ACC112 (cell line): ENCODE data around the gene PRSS2.
"Not testable (repeated sequence)": the region's sequence is repeated elsewhere in the genome, so short reads cannot be mapped to it uniquely, and the experiment has no call there.

ENCODE experiments used
- H2AFZ ChIP-seq: fragments of 200-600 bp; sonication (generic); one replicate; pipeline ENCODE4 v1.6.0; 2017; ENCODE audit warnings: antibody characterized with exemption, low read length; ENCODE audit not compliant: unreplicated experiment
- H3K27ac ChIP-seq: fragments of 200-600 bp; sonication (generic); 2 replicates; pipeline ENCODE4 v1.5.1; 2014; ENCODE audit warnings: low read depth, mild to moderate bottlenecking, antibody characterized with exemption, low read length, moderate library complexity
- H3K27me3 ChIP-seq: fragments of 200-600 bp; sonication (generic); 2 replicates; pipeline ENCODE4 v1.6.1; 2014; ENCODE audit warnings: mild to moderate bottlenecking, antibody characterized with exemption, low read length, moderate library complexity, mixed read lengths; ENCODE audit not compliant: insufficient read depth
- H3K36me3 ChIP-seq: fragments of 200-600 bp; sonication (generic); 2 replicates; pipeline ENCODE4 v1.6.1; 2016; ENCODE audit warnings: mild to moderate bottlenecking, antibody characterized with exemption, low read length, moderate library complexity, mixed read lengths; ENCODE audit not compliant: insufficient read depth
- H3K4me1 ChIP-seq: fragments of 200-600 bp; sonication (generic); one replicate; pipeline ENCODE4 v1.6.1; 2016; ENCODE audit warnings: low read length, mixed read lengths; ENCODE audit not compliant: insufficient read depth, unreplicated experiment, control insufficient read depth
- H3K4me3 ChIP-seq: fragments of 200-600 bp; sonication (generic); 2 replicates; pipeline ENCODE4 v1.5.1; 2014; ENCODE audit warnings: mild to moderate bottlenecking, low read depth, low read length
- H3K79me2 ChIP-seq: fragments of 200-600 bp; sonication (generic); one replicate; pipeline ENCODE4 v1.6.0; 2016; ENCODE audit warnings: low read length; ENCODE audit not compliant: control insufficient read depth, unreplicated experiment, insufficient read depth

The PRSS2 gene

GRCh38 chr7:142760071-142760642, 10.6 kb upstream of the PRSS2 start:
- Histone ChIP-seq H3K4me3 (no peak overlapping the region), H3K36me3 (no peaks in the 10 kb centered on the region), H3K79me2 (no peaks in the 10 kb centered on the region), H3K27ac (no peak overlapping the region), H3K27me3 (peaks cover 64% of the 10 kb centered on the region), H3K4me1 (no peaks in the 10 kb centered on the region), H2AFZ (no peak overlapping the region)

- H3K4me1 ChIP-seq, H3K36me3 ChIP-seq, H3K4me3 ChIP-seq, H3K27ac ChIP-seq, H3K79me2 ChIP-seq, H2AFZ ChIP-seq: not testable (repeated sequence)
- peaks cover 60% of the 10 kb centered on the region for H3K27me3 ChIP-seq
These were observed 9.2 kb upstream of the PRSS2 start for GRCh38 chr7:142761606-142762005.

- no peaks in the 10 kb centered on the region for H3K79me2 ChIP-seq
- peaks cover 64% of the 10 kb centered on the region for H3K27me3 ChIP-seq
- H3K4me3 ChIP-seq, result no peak overlapping the region
- no peak overlapping the region for H3K27ac ChIP-seq
- no peaks in the 10 kb centered on the region for H3K4me1 ChIP-seq
- H3K36me3 ChIP-seq, result no peaks in the 10 kb centered on the region
- no peak overlapping the region for H2AFZ ChIP-seq
These were observed 8.7 kb upstream of the PRSS2 start for GRCh38 chr7:142762104-142762503.

- Histone ChIP-seq H3K27me3 (peaks cover 57% of the 10 kb centered on the region), H3K4me3 (no peak overlapping the region)
These were observed 3.3 kb upstream of the PRSS2 start for GRCh38 chr7:142767451-142767850.

GRCh38 chr7:142767861-142768260, 2.9 kb upstream of the PRSS2 start:
- H3K36me3 ChIP-seq, result no peaks in the 10 kb centered on the region
- no peak overlapping the region for H3K27ac ChIP-seq
- H2AFZ ChIP-seq, result no peak overlapping the region
- no peaks in the 10 kb centered on the region for H3K79me2 ChIP-seq
- no peak overlapping the region for H3K4me3 ChIP-seq
- H3K4me1 ChIP-seq, result no peaks in the 10 kb centered on the region
- H3K27me3 ChIP-seq, result peaks cover 56% of the 10 kb centered on the region

More at GRCh38 chr7:142767451-142767850, 3.3 kb upstream of the PRSS2 start:
- no peaks in the 10 kb centered on the region for H3K36me3 ChIP-seq
- no peaks in the 10 kb centered on the region for H3K4me1 ChIP-seq
- no peak overlapping the region for H2AFZ ChIP-seq
- no peak overlapping the region for H3K27ac ChIP-seq
- no peaks in the 10 kb centered on the region for H3K79me2 ChIP-seq

- H2AFZ ChIP-seq, H3K4me3 ChIP-seq, H3K79me2 ChIP-seq, H3K36me3 ChIP-seq, H3K27ac ChIP-seq, H3K4me1 ChIP-seq: not testable (repeated sequence)
- peaks cover 59% of the 10 kb centered on the region for H3K27me3 ChIP-seq
These were observed 1.9 kb upstream of the PRSS2 start for GRCh38 chr7:142768885-142769284.

GRCh38 chr7:142771353-142771723, 568 bp downstream of the PRSS2 start:
- Histone ChIP-seq H3K27ac (no peak overlapping the region), H3K27me3 (peaks cover 52% of the 10 kb centered on the region), H3K4me3 (no peak overlapping the region), H3K36me3 (no peaks in the 10 kb centered on the region), H3K4me1 (peaks cover 6% of the 10 kb centered on the region), H3K79me2 (no peaks in the 10 kb centered on the region), H2AFZ (no peak overlapping the region)

- Histone ChIP-seq H2AFZ (no peak overlapping the region), H3K27me3 (peaks cover 47% of the 10 kb centered on the region), H3K4me1 (peaks cover 9% of the 10 kb centered on the region), H3K36me3 (no peaks in the 10 kb centered on the region), H3K79me2 (no peaks in the 10 kb centered on the region), H3K27ac (no peak overlapping the region), H3K4me3 (no peak overlapping the region)
These were observed 1.3 kb downstream of the PRSS2 start for GRCh38 chr7:142772051-142772450.

- H2AFZ ChIP-seq, result no peak overlapping the region
- no peaks in the 10 kb centered on the region for H3K36me3 ChIP-seq
- no peak overlapping the region for H3K27ac ChIP-seq
- peaks cover 9% of the 10 kb centered on the region for H3K4me1 ChIP-seq
- H3K79me2 ChIP-seq, result no peaks in the 10 kb centered on the region
- peaks cover 44% of the 10 kb centered on the region for H3K27me3 ChIP-seq
- H3K4me3 ChIP-seq, result no peak overlapping the region
These were observed 1.9 kb downstream of the PRSS2 start for GRCh38 chr7:142772673-142773072.

- H3K4me3 ChIP-seq, result no peak overlapping the region
- no peak overlapping the region for H3K27ac ChIP-seq
- no peaks in the 10 kb centered on the region for H3K36me3 ChIP-seq
- H3K4me1 ChIP-seq, result peaks cover 9% of the 10 kb centered on the region
- no peaks in the 10 kb centered on the region for H3K79me2 ChIP-seq
- H3K27me3 ChIP-seq, result peaks cover 39% of the 10 kb centered on the region
- no peak overlapping the region for H2AFZ ChIP-seq
These were observed 2.5 kb downstream of the PRSS2 start for GRCh38 chr7:142773230-142773629.

GRCh38 chr7:142773937-142774744, 3.4 kb downstream of the PRSS2 start:
- Histone ChIP-seq H3K27me3 (peaks cover 34% of the 10 kb centered on the region), H3K4me3 (no peak overlapping the region), H3K79me2 (no peaks in the 10 kb centered on the region), H2AFZ (no peak overlapping the region), H3K36me3 (no peaks in the 10 kb centered on the region), H3K4me1 (peaks cover 9% of the 10 kb centered on the region), H3K27ac (no peak overlapping the region)
